K562 (cell line): Measurements from ENCODE around the gene SUPT3H. TPM values are rescaled to one million over a fixed set of nuclear protein-coding genes. Genes with fewer than 3 reads are reported as not detected.

ENCODE experiments used
- ELF2 ChIP-seq: fragments of 250-450 bp; sonication (Bioruptor Pico); IDR thresholded peaks from 2 replicates; pipeline ENCODE4 v1.5.0; 2021; ENCODE audit warnings: mild to moderate bottlenecking
- HEY1 ChIP-seq: fragments of 250-450 bp; sonication (Bioruptor Pico); IDR thresholded peaks from 2 replicates; pipeline ENCODE4 v1.5.0; 2020; ENCODE audit warnings: mild to moderate bottlenecking, moderate library complexity, borderline replicate concordance
- NR2C1 ChIP-seq, 2 experiments: fragments of 450-650 bp; IDR thresholded peaks; 2 replicates each; pipeline ENCODE4 v1.6.1; 2017; ENCODE audit warnings: mild to moderate bottlenecking in 2 of 2, antibody characterized with exemption in 1 of 2, inconsistent platforms in 1 of 2, missing compliant biosample characterization in 1 of 2, missing genetic modification characterization in 1 of 2
- PHB2 ChIP-seq: fragments of 450-650 bp; IDR thresholded peaks from 2 replicates; pipeline ENCODE4 v1.6.1; 2017; ENCODE audit warnings: low read depth
- RCOR1 ChIP-seq, 2 experiments: IDR thresholded peaks; 2 replicates each; pipeline ENCODE4 v1.6.1; 2012; ENCODE audit warnings: low read depth in 2 of 2, low read length in 2 of 2, borderline replicate concordance in 1 of 2, improper control_type of control experiment in 1 of 2
- TCF3 ChIP-seq: sonication (generic); formaldehyde crosslinking; IDR thresholded peaks from 2 replicates; pipeline ENCODE4 v1.4.0; 2020; ENCODE audit warnings: mild to moderate bottlenecking, missing genetic modification reagents
- ZC3H8 ChIP-seq: fragments of 450-650 bp; IDR thresholded peaks from 2 replicates; pipeline ENCODE4 v1.6.1; 2017
- ZNF134 ChIP-seq: fragments of 250-450 bp; sonication (Bioruptor Pico); conservative IDR thresholded peaks from 2 replicates; pipeline ENCODE4 v1.4.0; 2020
- ZNF23 ChIP-seq: fragments of 250-450 bp; sonication (Bioruptor Pico); IDR thresholded peaks from 2 replicates; pipeline ENCODE4 v1.4.0; 2020; ENCODE audit warnings: mild to moderate bottlenecking
- polyA plus RNA-seq, 8 experiments: library from polyadenylated mRNA; depleted of rRNA in 4 of 8; stranded (reverse) in 5 of 8; unstranded in 3 of 8; fragments of >200 nt; fragmentation: Nextera tagmentation in 2 of 8; fragmentation: Illumina TruSeq in 1 of 8; extraction: Ambion mirVana in 2 of 8; extraction: Trizol in 1 of 8; gene quantifications; 2 replicates each; pipeline versions ENCODE4 v1.2.1 to v1.2.3, GENCODE V29; 2011 to 2014; ENCODE audit warnings: inconsistent platforms in 1 of 8, missing spikeins in 1 of 8
- total RNA-seq, 7 experiments: library from RNA; depleted of rRNA in 6 of 7; stranded (reverse); fragments of >200 nt in 6 of 7; fragmentation: Illumina TruSeq in 2 of 7; extraction: Trizol in 2 of 7; gene quantifications; 2 replicates each; pipeline versions ENCODE4 v1.2.1 to v1.2.3, GENCODE V29; 2011 to 2021; ENCODE audit warnings: low replicate concordance in 1 of 7
- TF ChIP-seq, protein P1 (sequence below), 2 experiments: fragments of 450-650 bp in 1 of 2; sonication (generic) in 1 of 2; formaldehyde crosslinking in 1 of 2; IDR thresholded peaks; 2 replicates each; pipeline versions ENCODE4 v1.7.1 to v1.9.0; 2016 to 2022; ENCODE audit warnings: inconsistent platforms in 1 of 2, mild to moderate bottlenecking in 1 of 2, missing genetic modification reagents in 1 of 2
- TF ChIP-seq, protein P2 (sequence below): fragments of 250-450 bp; sonication (Bioruptor Pico); IDR thresholded peaks from 2 replicates; pipeline ENCODE4 v1.5.0; 2021

The SUPT3H gene
- total and polyA plus RNA-seq, 9 of the 15 experiments (the other 6 are each of a cell fraction or from before 2014, with no cell fraction given): 7.2 to 16.3 (median 11.9) TPM

DNA sequence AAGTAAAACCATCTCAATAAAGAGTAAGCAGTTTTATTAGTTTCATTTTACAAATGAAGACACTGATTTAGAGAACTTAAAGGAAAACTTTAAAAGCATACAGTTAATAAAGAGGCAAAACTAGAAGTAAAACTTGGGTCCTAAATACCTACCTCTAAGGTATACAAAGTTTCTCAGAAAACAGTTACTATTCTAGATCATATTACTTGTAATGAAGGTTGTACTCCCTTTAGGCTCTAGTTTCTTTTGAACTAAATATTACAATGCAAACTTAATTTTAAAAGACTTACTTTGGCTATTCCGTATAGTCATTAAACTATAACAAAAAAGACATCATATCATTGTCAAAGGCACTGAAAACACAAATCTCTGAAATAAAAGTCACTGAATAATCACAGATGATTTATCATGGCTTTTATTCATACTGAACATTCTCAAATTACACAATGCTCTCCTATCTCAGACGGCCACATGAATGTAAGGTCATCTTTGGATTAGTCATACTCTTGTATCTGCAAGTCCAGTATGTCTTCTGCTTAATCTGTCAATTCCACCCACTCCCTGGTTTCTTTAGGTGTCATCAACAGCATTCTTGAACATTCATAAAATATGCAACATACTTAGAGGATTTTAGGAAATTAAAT is 411.2 kb downstream of the SUPT3H start (continued):
- TF ChIP-seq, protein P1, sequence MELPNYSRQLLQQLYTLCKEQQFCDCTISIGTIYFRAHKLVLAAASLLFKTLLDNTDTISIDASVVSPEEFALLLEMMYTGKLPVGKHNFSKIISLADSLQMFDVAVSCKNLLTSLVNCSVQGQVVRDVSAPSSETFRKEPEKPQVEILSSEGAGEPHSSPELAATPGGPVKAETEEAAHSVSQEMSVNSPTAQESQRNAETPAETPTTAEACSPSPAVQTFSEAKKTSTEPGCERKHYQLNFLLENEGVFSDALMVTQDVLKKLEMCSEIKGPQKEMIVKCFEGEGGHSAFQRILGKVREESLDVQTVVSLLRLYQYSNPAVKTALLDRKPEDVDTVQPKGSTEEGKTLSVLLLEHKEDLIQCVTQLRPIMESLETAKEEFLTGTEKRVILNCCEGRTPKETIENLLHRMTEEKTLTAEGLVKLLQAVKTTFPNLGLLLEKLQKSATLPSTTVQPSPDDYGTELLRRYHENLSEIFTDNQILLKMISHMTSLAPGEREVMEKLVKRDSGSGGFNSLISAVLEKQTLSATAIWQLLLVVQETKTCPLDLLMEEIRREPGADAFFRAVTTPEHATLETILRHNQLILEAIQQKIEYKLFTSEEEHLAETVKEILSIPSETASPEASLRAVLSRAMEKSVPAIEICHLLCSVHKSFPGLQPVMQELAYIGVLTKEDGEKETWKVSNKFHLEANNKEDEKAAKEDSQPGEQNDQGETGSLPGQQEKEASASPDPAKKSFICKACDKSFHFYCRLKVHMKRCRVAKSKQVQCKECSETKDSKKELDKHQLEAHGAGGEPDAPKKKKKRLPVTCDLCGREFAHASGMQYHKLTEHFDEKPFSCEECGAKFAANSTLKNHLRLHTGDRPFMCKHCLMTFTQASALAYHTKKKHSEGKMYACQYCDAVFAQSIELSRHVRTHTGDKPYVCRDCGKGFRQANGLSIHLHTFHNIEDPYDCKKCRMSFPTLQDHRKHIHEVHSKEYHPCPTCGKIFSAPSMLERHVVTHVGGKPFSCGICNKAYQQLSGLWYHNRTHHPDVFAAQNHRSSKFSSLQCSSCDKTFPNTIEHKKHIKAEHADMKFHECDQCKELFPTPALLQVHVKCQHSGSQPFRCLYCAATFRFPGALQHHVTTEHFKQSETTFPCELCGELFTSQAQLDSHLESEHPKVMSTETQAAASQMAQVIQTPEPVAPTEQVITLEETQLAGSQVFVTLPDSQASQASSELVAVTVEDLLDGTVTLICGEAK (IDR thresholded peaks at IDR 0.05): no peak
- TF ChIP-seq, protein P1 (CRISPR knock-in tag; IDR thresholded peaks at IDR 0.05): no peak
- TF ChIP-seq NR2C1 (IDR thresholded peaks at IDR 0.05): peak; percentile 69; the same call in 1 of the 2 replicates
- TF ChIP-seq NR2C1 (tag; IDR thresholded peaks at IDR 0.05): peak; percentile 83
- TF ChIP-seq ELF2 (CRISPR knock-in tag): no peak
- peak; percentile 47; the same call in 1 of the 2 replicates for TF ChIP-seq ZNF134 (CRISPR knock-in tag)
- TF ChIP-seq PHB2: peak; percentile 100
- TF ChIP-seq, protein P2, sequence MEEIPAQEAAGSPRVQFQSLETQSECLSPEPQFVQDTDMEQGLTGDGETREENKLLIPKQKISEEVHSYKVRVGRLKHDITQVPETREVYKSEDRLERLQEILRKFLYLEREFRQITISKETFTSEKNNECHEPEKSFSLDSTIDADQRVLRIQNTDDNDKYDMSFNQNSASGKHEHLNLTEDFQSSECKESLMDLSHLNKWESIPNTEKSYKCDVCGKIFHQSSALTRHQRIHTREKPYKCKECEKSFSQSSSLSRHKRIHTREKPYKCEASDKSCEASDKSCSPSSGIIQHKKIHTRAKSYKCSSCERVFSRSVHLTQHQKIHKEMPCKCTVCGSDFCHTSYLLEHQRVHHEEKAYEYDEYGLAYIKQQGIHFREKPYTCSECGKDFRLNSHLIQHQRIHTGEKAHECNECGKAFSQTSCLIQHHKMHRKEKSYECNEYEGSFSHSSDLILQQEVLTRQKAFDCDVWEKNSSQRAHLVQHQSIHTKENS (CRISPR knock-in tag): no peak
- peak; percentile 64; the same call in 1 of the 2 replicates for TF ChIP-seq ZNF23
- TF ChIP-seq HEY1: peak; percentile 89; the same call in 1 of the 2 replicates
- peak; percentile 99 for TF ChIP-seq TCF3 (CRISPR knock-in tag)
- peak; percentile 98 to 100 for TF ChIP-seq RCOR1 (IDR thresholded peaks at IDR 0.05; ENCODE audit: borderline replicate concordance in 1 of 2, low read depth in 2 of 2, low read length in 2 of 2)
- 0 out of 2 replicates have a peak, but pooled peaks have one; percentile 34 for TF ChIP-seq ZC3H8
